GM19351 (cell line): ENCODE data around the gene TRIM68.

Experiments used
- ATAC-seq: cut with Tn5 transposase; IDR thresholded peaks from one replicate; pipeline ENCODE4 v1.9.1; 2021; ENCODE audit warnings: mild to moderate bottlenecking, moderate library complexity; ENCODE audit not compliant: unreplicated experiment

The TRIM68 gene

GRCh38 chr11:4607781-4608666 is at the start of gene TRIM68:
Gene TRIM68, minus strand, starts transcription at chr11:4608231. Its CDS starts 2,727 bp downstream, at chr11:4605504.
- peak; percentile 99 for ATAC-seq

- ATAC-seq = peak; percentile 77
Observed at GRCh38 chr11:4654635-4655369, 46.8 kb upstream of the TRIM68 start.

GRCh38 chr11:4647766-4648165 is 39.7 kb upstream of the TRIM68 start:
- ATAC-seq = no peak

- no peak for ATAC-seq
Observed at GRCh38 chr11:4645974-4646373, 37.9 kb upstream of the TRIM68 start.

- no peak for ATAC-seq
Observed at GRCh38 chr11:4644233-4644632, 36.2 kb upstream of the TRIM68 start.

- ATAC-seq = no peak
Observed at GRCh38 chr11:4643682-4644081, 35.7 kb upstream of the TRIM68 start, which contains the start of gene OR51E1. Gene OR51E1, plus strand, starts transcription at chr11:4643982. Its CDS starts 8,545 bp downstream, at chr11:4652527.

GRCh38 chr11:4643076-4643475 is 35.0 kb upstream of the TRIM68 start:
- no peak for ATAC-seq

GRCh38 chr11:4642043-4642442 is 34.0 kb upstream of the TRIM68 start:
- ATAC-seq = no peak

- ATAC-seq = no peak
Observed at GRCh38 chr11:4641501-4641900, 33.5 kb upstream of the TRIM68 start.

- no peak for ATAC-seq
Observed at GRCh38 chr11:4639931-4640330, 31.9 kb upstream of the TRIM68 start.

GRCh38 chr11:4637662-4638047 is 29.6 kb upstream of the TRIM68 start:
- ATAC-seq = no peak

- peak; percentile 94 for ATAC-seq
Observed at GRCh38 chr11:4636962-4637661, 29.1 kb upstream of the TRIM68 start, which contains the start of gene OR51D1. Gene OR51D1, plus strand, starts transcription at chr11:4637477. Its CDS starts 2,314 bp downstream, at chr11:4639791.

GRCh38 chr11:4636136-4636535 is 28.1 kb upstream of the TRIM68 start:
- no peak for ATAC-seq

GRCh38 chr11:4626207-4627099 is 18.4 kb upstream of the TRIM68 start:
- peak; percentile 89 for ATAC-seq

GRCh38 chr11:4619514-4619913 is 11.5 kb upstream of the TRIM68 start:
- ATAC-seq = no peak

- no peak for ATAC-seq
Observed at GRCh38 chr11:4615856-4616444, 7.9 kb upstream of the TRIM68 start.

GRCh38 chr11:4611986-4612385 is 4.0 kb upstream of the TRIM68 start:
- ATAC-seq = no peak

- ATAC-seq = no peak
Observed at GRCh38 chr11:4610258-4610935, 2.4 kb upstream of the TRIM68 start.

GRCh38 chr11:4607096-4607495 is 935 bp downstream of the TRIM68 start:
- ATAC-seq = no peak
